HepG2 (cell line): Measurements from ENCODE around the gene POU2F2. TPM values are rescaled to one million over a fixed set of nuclear protein-coding genes. Genes with fewer than 3 reads are reported as not detected.

ENCODE experiments used
- ATAC-seq: fragments of 200-7000 bp; cut with Tn5 transposase; 3 replicates; pipeline ENCODE4 v1.9.1; 2020; ENCODE audit warnings: mild to moderate bottlenecking, moderate library complexity
- BruUV-seq: library from RNA; stranded (reverse); fragments of 400-500 nt; replicated peaks from 2 replicates; lab custom pipeline; 2021; lab: Mats Ljungman, UMichigan
- CTCF ChIA-PET: fragments of 300-600 bp; formaldehyde crosslinking; extraction: SDS; loops from one replicate; lab custom pipeline; 2021; ENCODE audit warnings: low total read pairs, inconsistent platforms, low intra/inter-chr PET ratio; lab: Yijun Ruan, JAX
- POLR2A ChIA-PET: fragments of 350-600 bp; sonication (Branson Sonifier 250); formaldehyde crosslinking; loops from one replicate; lab custom pipeline; 2020; ENCODE audit warnings: antibody characterized with exemption, inconsistent platforms; lab: Yijun Ruan, JAX
- DNase-seq: peaks from one replicate; pipeline ENCODE4 v3.0.0-alpha.2; 2015; ENCODE audit warnings: low spot score
- FAIRE-seq: peaks from 3 replicates; lab custom pipeline; 2011; peaks lifted over from hg19 to GRCh38; lab: Jason Lieb, UNC
- H2AFZ ChIP-seq: one replicate; pipeline ENCODE4 v1.6.1; 2011; ENCODE audit warnings: low read length, inconsistent platforms
- H3K27ac ChIP-seq: fragments of 300-600 bp; 3 replicates; pipeline ENCODE4 v1.8.0; 2011; ENCODE audit warnings: mixed run types, mild to moderate bottlenecking, mixed read lengths, low read length, inconsistent platforms; ENCODE audit not compliant: insufficient read depth; ENCODE audit errors: extremely low read length
- H3K27me3 ChIP-seq, 2 experiments: fragments of 200-600 bp in 1 of 2; 2 replicates in 1 of 2; 3 replicates in 1 of 2; pipeline versions ENCODE4 v1.6.0 to v1.8.0; 2011; ENCODE audit warnings: low read length in 2 of 2, mild to moderate bottlenecking in 2 of 2, moderate library complexity in 2 of 2, inconsistent platforms in 1 of 2; ENCODE audit not compliant: insufficient read depth in 2 of 2, control insufficient read depth in 1 of 2
- H3K36me3 ChIP-seq, 2 experiments: fragments of 200-600 bp in 1 of 2; replicated peaks in 1 of 2; 2 replicates in 1 of 2; 3 replicates in 1 of 2; pipeline versions ENCODE4 v1.5.1 to v1.8.0; 2011; ENCODE audit warnings: low read length in 2 of 2, inconsistent platforms in 1 of 2; ENCODE audit not compliant: insufficient read depth in 2 of 2, control insufficient read depth in 1 of 2
- H3K4me1 ChIP-seq: 2 replicates; pipeline ENCODE4 v1.5.1; 2012; ENCODE audit warnings: low read length, inconsistent platforms; ENCODE audit not compliant: insufficient read depth
- H3K4me2 ChIP-seq: 2 replicates; pipeline ENCODE4 v1.6.0; 2011; ENCODE audit warnings: low read depth, low read length, inconsistent platforms
- H3K4me3 ChIP-seq, 3 experiments: fragments of 200-600 bp in 1 of 3; sonication (generic), shearing (Covaris generic) in 1 of 3; replicated peaks in 1 of 3; 2 replicates each; pipeline ENCODE4 v1.5.1; 2011 to 2016; ENCODE audit warnings: low read length in 3 of 3, inconsistent platforms in 2 of 3, low read depth in 2 of 3, mild to moderate bottlenecking in 2 of 3, control low read depth in 1 of 3, mixed read lengths in 1 of 3; ENCODE audit not compliant: insufficient read depth in 1 of 3
- H3K79me2 ChIP-seq: one replicate; pipeline ENCODE4 v1.6.1; 2011; ENCODE audit warnings: low read length, inconsistent platforms; ENCODE audit not compliant: insufficient read depth
- H3K9ac ChIP-seq: 2 replicates; pipeline ENCODE4 v1.6.0; 2011; ENCODE audit warnings: mild to moderate bottlenecking, low read depth, low read length, inconsistent platforms; ENCODE audit not compliant: insufficient read depth
- H3K9me3 ChIP-seq: 2 replicates; pipeline ENCODE4 v1.5.1; 2012; ENCODE audit warnings: mild to moderate bottlenecking, low read length
- H4K20me1 ChIP-seq: 2 replicates; pipeline ENCODE4 v1.6.0; 2011; ENCODE audit warnings: inconsistent platforms, mild to moderate bottlenecking, low read length, moderate library complexity; ENCODE audit not compliant: insufficient read depth
- ATF3 ChIP-seq: sonication (generic); formaldehyde crosslinking; IDR thresholded peaks from 2 replicates; pipeline ENCODE4 v1.4.0; 2020; ENCODE audit warnings: missing genetic modification reagents
- FOXJ3 ChIP-seq: sonication (generic); formaldehyde crosslinking; IDR thresholded peaks from 2 replicates; pipeline ENCODE4 v1.4.0; 2020; ENCODE audit warnings: missing genetic modification reagents, mild to moderate bottlenecking, borderline replicate concordance
- KLF11 ChIP-seq: IDR thresholded peaks from 2 replicates; pipeline ENCODE4 v1.6.1; 2016; ENCODE audit warnings: missing compliant biosample characterization
- NR2F2 ChIP-seq: IDR thresholded peaks from 2 replicates; pipeline ENCODE4 v1.6.1; 2012; ENCODE audit warnings: low read depth, inconsistent platforms, borderline replicate concordance
- SAP130 ChIP-seq: IDR thresholded peaks from 2 replicates; pipeline ENCODE4 v1.6.1; 2016; ENCODE audit warnings: low read depth
- TBX2 ChIP-seq: sonication (generic); formaldehyde crosslinking; IDR thresholded peaks from 2 replicates; pipeline ENCODE4 v1.5.0; 2020; ENCODE audit warnings: missing genetic modification reagents, mild to moderate bottlenecking, borderline replicate concordance
- ZBTB37 ChIP-seq: sonication (generic); formaldehyde crosslinking; IDR thresholded peaks from 2 replicates; pipeline ENCODE4 v1.4.0; 2020; ENCODE audit warnings: mild to moderate bottlenecking, missing genetic modification reagents
- ZNF101 ChIP-seq: sonication (generic); formaldehyde crosslinking; IDR thresholded peaks from 2 replicates; pipeline ENCODE4 v1.4.0; 2020; ENCODE audit warnings: mild to moderate bottlenecking, low read depth, missing genetic modification reagents, borderline replicate concordance
- ZNF251 ChIP-seq: sonication (generic); formaldehyde crosslinking; IDR thresholded peaks from 2 replicates; pipeline ENCODE4 v1.9.0; 2021; ENCODE audit warnings: mild to moderate bottlenecking, missing genetic modification reagents
- ZNF263 ChIP-seq: sonication (generic); formaldehyde crosslinking; IDR thresholded peaks from 2 replicates; pipeline ENCODE4 v1.4.0; 2020; ENCODE audit warnings: missing genetic modification reagents
- ZNF281 ChIP-seq: sonication (generic); formaldehyde crosslinking; IDR thresholded peaks from 2 replicates; pipeline ENCODE4 v1.4.0; 2020; ENCODE audit warnings: missing genetic modification reagents, borderline replicate concordance
- ZNF441 ChIP-seq: sonication (generic); formaldehyde crosslinking; IDR thresholded peaks from 2 replicates; pipeline ENCODE4 v1.7.0; 2021; ENCODE audit warnings: missing genetic modification reagents, borderline replicate concordance
- ZNF609 ChIP-seq: sonication (generic); formaldehyde crosslinking; IDR thresholded peaks from 2 replicates; pipeline ENCODE4 v1.4.0; 2020; ENCODE audit warnings: mild to moderate bottlenecking, missing genetic modification reagents, borderline replicate concordance
- WGBS: methylation state at CpG from one replicate; pipeline ENCODE4 v1.1.6; 2017; ENCODE audit warnings: low lambda C conversion rate; 5-methylcytosine and 5-hydroxymethylcytosine counted together
- in situ Hi-C: cut with HindIII; loops from 2 replicates; pipeline ENCODE4 v1.10.0; 2017; ENCODE audit warnings: low pct_unique_long_range_greater_than_20kb; ENCODE audit not compliant: extremely low pct_ligation_motif_present
- intact Hi-C: fragments of 100-400 bp; cut with micrococcal nuclease; formaldehyde crosslinking; loops from one replicate; pipeline ENCODE4 v1.10.0; 2022; ENCODE audit not compliant: unreplicated experiment
- polyA plus RNA-seq, 8 experiments: library from polyadenylated mRNA; depleted of rRNA in 3 of 8; stranded (reverse) in 7 of 8; unstranded in 1 of 8; fragments of >200 nt; fragmentation: Illumina TruSeq in 4 of 8; extraction: Trizol in 4 of 8; gene quantifications; 2 replicates each; pipeline versions ENCODE4 v1.2.1 to v1.2.3, GENCODE V29; 2011 to 2016; ENCODE audit warnings: low read depth in 4 of 8, missing spikeins in 1 of 8, mixed read lengths in 1 of 8; ENCODE audit not compliant: insufficient read depth in 1 of 8
- total RNA-seq, 5 experiments: library from RNA; depleted of rRNA; stranded (reverse); fragments of >200 nt; fragmentation: Illumina TruSeq; extraction: Trizol; gene quantifications; 2 replicates each; pipeline ENCODE4 v1.2.3, GENCODE V29; 2016; ENCODE audit warnings: low read depth in 1 of 5

POU2F2 gene
- total and polyA plus RNA-seq, 2 of the 13 experiments (the other 11 are each of a cell fraction or from before 2014, with no cell fraction given): 0.09 to 0.17 TPM

GRCh38 chr19:42150911-42151361, 18.7 kb upstream of the POU2F2 start:
- H3K4me2 ChIP-seq: no peak overlapping the region
- no peaks in the 10 kb centered on the region for H3K36me3 ChIP-seq
- no TSS peak for BruUV-seq
- intact Hi-C loops: no loop called here
- H3K4me3 ChIP-seq: no peak overlapping the region
- no peak for ATAC-seq
- H3K79me2 ChIP-seq: no peaks in the 10 kb centered on the region
- TF ChIP-seq FOXJ3 (CRISPR knock-in tag): no peak
- TF ChIP-seq ZNF441: no peak
- no peak for TF ChIP-seq ZBTB37 (CRISPR knock-in tag)
- TF ChIP-seq ZNF263: no peak
- no peak for TF ChIP-seq TBX2 (CRISPR knock-in tag)
- TF ChIP-seq NR2F2: no peak
- no peak for TF ChIP-seq SAP130 (CRISPR knock-in tag)
- no peak for TF ChIP-seq ATF3 (CRISPR knock-in tag)
- no peak for TF ChIP-seq KLF11 (CRISPR knock-in tag)
- no peak for TF ChIP-seq ZNF609 (CRISPR knock-in tag)
- TF ChIP-seq ZNF251 (CRISPR knock-in tag): no peak
- TF ChIP-seq ZNF101 (CRISPR knock-in tag): no peak
- TF ChIP-seq ZNF281 (CRISPR knock-in tag): no peak
- no peaks in the 10 kb centered on the region for H3K9me3 ChIP-seq
- WGBS: 12% methylated on average over 5 of the region's 9 CpGs
- no peaks in the 10 kb centered on the region for H4K20me1 ChIP-seq
- in situ Hi-C loops: no loop called here
- POLR2A ChIA-PET: no interaction called here
- no peak for FAIRE-seq
- H3K27me3 ChIP-seq: peaks cover 10 to 55% of the 10 kb centered on the region in 2 experiments; a peak in 4 of 5 replicates
- H3K9ac ChIP-seq: no peak overlapping the region
- DNase-seq: no peak
- CTCF ChIA-PET: no interaction called here
- H3K27ac ChIP-seq: no peak overlapping the region
- no peak overlapping the region for H2AFZ ChIP-seq
- H3K4me1 ChIP-seq: no peaks in the 10 kb centered on the region
